Endothelial cell of umbilical vein (primary cell): Measurements from ENCODE around the gene HDAC10.

Experiments
- CTCF ChIP-seq, 2 donors: IDR thresholded peaks; 1 replicate in 1 of 2; 2 replicates in 1 of 2; pipeline ENCODE4 v1.5.1; 2011; ENCODE audit warnings: low read length in 2 of 2, mild to moderate bottlenecking in 2 of 2, moderate library complexity in 2 of 2, control low read depth in 1 of 2, inconsistent platforms in 1 of 2, low read depth in 1 of 2; ENCODE audit not compliant: insufficient read depth in 1 of 2; ENCODE audit errors: extremely low read depth in 1 of 2
- EZH2 ChIP-seq: IDR thresholded peaks from 2 replicates; pipeline ENCODE4 v1.6.1; 2012; ENCODE audit warnings: borderline replicate concordance, low read depth, mild to moderate bottlenecking, moderate library complexity, low read length, inconsistent platforms; ENCODE audit not compliant: severe bottlenecking
- GATA2 ChIP-seq: IDR thresholded peaks from 2 replicates; pipeline ENCODE4 v1.7.0; 2011; ENCODE audit warnings: low read depth, mild to moderate bottlenecking, moderate library complexity, mixed read lengths, low read length; ENCODE audit not compliant: insufficient read length, insufficient read depth
- POLR2A ChIP-seq: IDR thresholded peaks from 2 replicates; pipeline ENCODE4 v1.6.1; 2012; ENCODE audit warnings: low read depth, mild to moderate bottlenecking, control low read depth, low read length
- POLR2AphosphoS5 ChIP-seq: IDR thresholded peaks from 2 replicates; pipeline ENCODE4 v1.6.1; 2012; ENCODE audit warnings: low read depth, mild to moderate bottlenecking, control low read depth, low read length, moderate library complexity; ENCODE audit not compliant: insufficient read depth

- no peak for TF ChIP-seq CTCF (IDR thresholded peaks at IDR 0.05; ENCODE audit: extremely low read depth in 1 of 2, insufficient read depth in 1 of 2, low read depth in 1 of 2, low read length in 2 of 2)
- no peak for TF ChIP-seq POLR2AphosphoS5
- no peak for TF ChIP-seq GATA2
- TF ChIP-seq POLR2A = no peak
- no peak for TF ChIP-seq EZH2
Measured at GRCh38 chr22:50259302-50259701, 8.2 kb upstream of the HDAC10 start.
